Measurements from ENCODE around the gene LARGE2. TPM values are rescaled to one million over a fixed set of nuclear protein-coding genes. Genes with fewer than 3 reads are reported as not detected.

Gene LARGE2
- total RNA-seq, 1 experiment from 2014 or later: 30.1 TPM

GRCh38 chr11:45889555-45889954 is 32.9 kb upstream of the LARGE2 start:
- H3K27me3 Mint-ChIP-seq (ENCODE audit: unreplicated experiment): peaks cover 56% of the 10 kb centered on the region
- no peaks in the 10 kb centered on the region for H3K4me1 Mint-ChIP-seq (ENCODE audit: low read depth, unreplicated experiment)
- H3K36me3 Mint-ChIP-seq (ENCODE audit: insufficient read depth, unreplicated experiment): peaks cover 10% of the 10 kb centered on the region
- intact Hi-C loops (cut with micrococcal nuclease; ENCODE audit: unreplicated experiment): no loop called here
- no peaks in the 10 kb centered on the region for H3K9me3 Mint-ChIP-seq (ENCODE audit: low read depth, unreplicated experiment)
- TF ChIP-seq CTCF (IDR thresholded peaks at IDR 0.05; ENCODE audit: unreplicated experiment): no peak
- CTCF ChIA-PET: no interaction called here
- BruUV-seq (replicated peaks): no TSS peak
- no peak overlapping the region for H3K27ac Mint-ChIP-seq (ENCODE audit: unreplicated experiment)
- DNase-seq: no peak
- H3K4me3 Mint-ChIP-seq (ENCODE audit: low read depth, unreplicated experiment): no peak overlapping the region

- Mint-ChIP-seq H3K27me3 (ENCODE audit: unreplicated experiment) (peaks cover 56% of the 10 kb centered on the region), H3K4me3 (ENCODE audit: low read depth, unreplicated experiment) (no peak overlapping the region), H3K9me3 (ENCODE audit: low read depth, unreplicated experiment) (no peaks in the 10 kb centered on the region), H3K4me1 (ENCODE audit: low read depth, unreplicated experiment) (no peaks in the 10 kb centered on the region), H3K27ac (ENCODE audit: unreplicated experiment) (no peak overlapping the region), H3K36me3 (ENCODE audit: insufficient read depth, unreplicated experiment) (peaks cover 5% of the 10 kb centered on the region)
- TF ChIP-seq CTCF (IDR thresholded peaks at IDR 0.05; ENCODE audit: unreplicated experiment): no peak
- DNase-seq: no peak
- CTCF ChIA-PET: no interaction called here
- intact Hi-C loops (cut with micrococcal nuclease; ENCODE audit: unreplicated experiment): no loop called here
- no TSS peak for BruUV-seq (replicated peaks)
Measured at GRCh38 chr11:45889966-45890365, 32.5 kb upstream of the LARGE2 start.

- no TSS peak for BruUV-seq (replicated peaks)
- Mint-ChIP-seq H3K4me3 (ENCODE audit: low read depth, unreplicated experiment) (no peak overlapping the region), H3K27ac (ENCODE audit: unreplicated experiment) (no peak overlapping the region), H3K27me3 (ENCODE audit: unreplicated experiment) (peaks cover 59% of the 10 kb centered on the region), H3K36me3 (ENCODE audit: insufficient read depth, unreplicated experiment) (no peaks in the 10 kb centered on the region), H3K9me3 (ENCODE audit: low read depth, unreplicated experiment) (no peaks in the 10 kb centered on the region), H3K4me1 (ENCODE audit: low read depth, unreplicated experiment) (no peaks in the 10 kb centered on the region)
- no peak for TF ChIP-seq CTCF (IDR thresholded peaks at IDR 0.05; ENCODE audit: unreplicated experiment)
- DNase-seq: no peak
- CTCF ChIA-PET: interaction anchor here (0.5 to 0.6 kb wide), 2 partner anchors 86 to 1732 kb away, joined by 3 read pairs; no protein-coding TSS in a partner anchor
- intact Hi-C loops (cut with micrococcal nuclease; ENCODE audit: unreplicated experiment): no loop called here
Measured at GRCh38 chr11:45890886-45891550, 31.4 kb upstream of the LARGE2 start.

GRCh38 chr11:45892856-45893255 is 29.6 kb upstream of the LARGE2 start:
- Mint-ChIP-seq H3K27me3 (ENCODE audit: unreplicated experiment) (peaks cover 61% of the 10 kb centered on the region), H3K27ac (ENCODE audit: unreplicated experiment) (no peak overlapping the region), H3K4me1 (ENCODE audit: low read depth, unreplicated experiment) (no peaks in the 10 kb centered on the region), H3K36me3 (ENCODE audit: insufficient read depth, unreplicated experiment) (no peaks in the 10 kb centered on the region), H3K4me3 (ENCODE audit: low read depth, unreplicated experiment) (no peak overlapping the region), H3K9me3 (ENCODE audit: low read depth, unreplicated experiment) (no peaks in the 10 kb centered on the region)
- CTCF ChIA-PET: no interaction called here
- intact Hi-C loops (cut with micrococcal nuclease; ENCODE audit: unreplicated experiment): no loop called here
- TF ChIP-seq CTCF (IDR thresholded peaks at IDR 0.05; ENCODE audit: unreplicated experiment): no peak
- no peak for DNase-seq
- no TSS peak for BruUV-seq (replicated peaks)
